Myocyte (in vitro differentiated cells): Measurements from ENCODE around the gene EIF1. TPM values are rescaled to one million over a fixed set of nuclear protein-coding genes. Genes with fewer than 3 reads are reported as not detected.
"Not testable (repeated sequence)": the region's sequence is repeated elsewhere in the genome, so short reads cannot be mapped to it uniquely, and the experiment has no call there.

Experiments used
- DNase-seq: peaks from one replicate; pipeline ENCODE4 v3.0.0-alpha.2; 2012; ENCODE audit warnings: low read depth
- total RNA-seq: library from RNA; depleted of rRNA; stranded (reverse); fragments of >200 nt; gene quantifications from 2 replicates; pipeline ENCODE4 v1.2.3, GENCODE V29; 2014

The EIF1 gene
- total RNA-seq, 1 donor from 2014 or later, result 112 TPM

DNA sequence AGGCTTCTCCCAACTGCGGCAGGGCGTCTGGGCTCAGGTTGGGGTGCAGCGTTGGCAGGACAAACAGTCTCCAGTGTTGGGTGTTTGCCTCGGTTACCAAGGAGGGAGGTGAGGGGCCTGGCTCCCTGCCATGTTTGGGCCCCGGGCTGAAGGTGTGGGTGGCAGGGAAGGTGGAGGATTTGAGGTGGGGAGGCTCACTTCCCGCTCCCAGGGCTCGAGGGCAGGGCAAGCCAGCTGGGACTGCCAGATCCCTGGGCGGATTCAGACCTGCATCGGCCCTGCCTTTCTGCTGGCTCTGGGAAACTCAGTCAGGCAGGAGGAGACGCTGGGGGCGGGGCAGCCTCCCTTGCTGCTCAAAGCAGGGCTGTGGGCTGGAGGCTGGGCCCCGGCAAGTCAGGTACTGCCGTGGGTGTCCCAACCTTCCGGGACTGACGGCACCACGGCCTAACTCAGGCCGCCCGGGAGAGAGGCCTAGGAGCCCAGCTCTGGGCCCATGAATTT is 33.0 kb upstream of the EIF1 start:
- DNase-seq, result no peak

DNA sequence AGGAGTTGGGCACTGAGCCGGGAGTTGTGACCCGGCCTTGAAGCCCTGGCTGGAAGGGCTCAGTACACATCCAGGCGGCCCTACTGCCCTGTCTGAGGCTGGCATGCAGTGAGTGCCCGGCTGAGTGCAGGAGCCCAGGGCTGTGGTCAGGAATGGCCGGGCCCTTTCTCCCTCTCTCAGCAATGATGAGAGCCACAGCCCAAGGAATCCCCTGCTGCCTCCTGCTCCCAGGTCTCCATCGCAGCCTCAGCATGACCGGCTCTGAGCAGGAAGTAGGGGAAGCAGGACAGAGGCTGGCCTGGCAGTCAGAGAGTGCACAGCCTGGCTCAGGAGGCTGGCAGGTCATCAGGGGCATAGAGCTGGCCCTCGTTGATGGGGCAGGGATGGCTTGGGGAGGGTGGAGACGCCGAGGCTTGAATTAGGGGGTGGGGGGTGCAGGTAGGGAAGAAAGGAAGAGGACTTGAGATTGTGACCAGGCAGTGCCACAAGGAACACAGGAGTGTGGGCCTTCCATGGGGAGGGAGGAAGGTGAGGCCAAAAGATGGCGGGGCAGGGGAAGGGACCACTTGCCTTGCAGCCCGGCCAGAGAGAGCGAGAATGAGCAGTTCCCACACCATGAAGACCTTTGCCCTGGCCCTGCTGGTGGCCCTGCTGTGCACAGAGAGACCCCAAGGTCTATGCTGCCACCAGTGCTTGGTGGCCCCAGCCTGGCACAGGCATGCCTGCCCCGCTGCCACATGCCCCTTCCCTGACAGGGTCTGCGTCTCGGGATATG is 32.2 kb upstream of the EIF1 start:
- no peak for DNase-seq

DNA sequence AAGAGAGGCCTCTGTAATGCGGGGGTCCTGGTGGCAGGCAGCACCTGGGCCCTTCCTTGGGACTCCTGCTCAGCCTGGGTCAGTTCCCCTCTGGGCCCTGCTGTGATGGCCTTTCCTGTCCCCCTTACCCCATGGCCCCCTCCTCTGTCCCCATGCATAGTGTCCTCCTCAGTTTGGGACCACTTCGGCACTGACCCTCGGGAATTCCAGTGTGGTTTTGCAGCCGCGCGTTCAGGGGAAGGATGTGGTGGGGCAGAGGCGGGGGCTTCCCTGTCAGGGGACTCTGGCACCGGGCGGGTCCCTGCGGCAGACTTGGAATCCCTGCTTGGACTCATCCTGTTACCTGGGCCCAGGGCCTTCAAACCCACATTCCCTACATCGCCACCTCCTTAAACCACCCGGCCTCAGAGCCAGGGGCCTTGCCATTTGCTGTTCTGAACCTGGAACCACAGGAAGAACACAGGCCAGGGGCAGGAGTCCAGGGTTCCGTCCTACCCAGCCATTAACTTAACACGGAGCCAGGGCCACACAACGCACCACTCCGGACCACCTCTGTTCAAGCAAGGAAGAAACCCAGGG is 31.4 kb upstream of the EIF1 start:
- DNase-seq, result no peak

DNA sequence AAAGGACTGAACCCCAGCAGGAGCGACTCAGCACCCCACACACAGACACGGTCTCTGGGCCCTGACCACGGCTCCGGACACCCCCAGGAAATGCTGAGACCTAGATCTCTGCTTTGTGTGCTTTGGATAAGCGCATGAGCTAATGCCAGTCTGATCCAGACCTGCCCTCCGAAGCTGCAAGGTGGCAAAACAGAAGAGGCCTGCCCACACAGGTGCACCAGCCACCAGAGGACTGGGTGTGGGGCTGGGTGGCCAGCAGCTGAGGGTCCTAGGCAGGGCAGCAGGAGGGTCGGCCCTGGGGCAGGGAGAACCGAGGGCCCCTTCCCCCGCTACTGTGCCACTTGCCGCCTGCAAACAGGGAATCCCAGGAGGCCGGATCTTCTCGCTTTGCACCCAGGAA is 30.7 kb upstream of the EIF1 start:
- DNase-seq, result no peak

DNA sequence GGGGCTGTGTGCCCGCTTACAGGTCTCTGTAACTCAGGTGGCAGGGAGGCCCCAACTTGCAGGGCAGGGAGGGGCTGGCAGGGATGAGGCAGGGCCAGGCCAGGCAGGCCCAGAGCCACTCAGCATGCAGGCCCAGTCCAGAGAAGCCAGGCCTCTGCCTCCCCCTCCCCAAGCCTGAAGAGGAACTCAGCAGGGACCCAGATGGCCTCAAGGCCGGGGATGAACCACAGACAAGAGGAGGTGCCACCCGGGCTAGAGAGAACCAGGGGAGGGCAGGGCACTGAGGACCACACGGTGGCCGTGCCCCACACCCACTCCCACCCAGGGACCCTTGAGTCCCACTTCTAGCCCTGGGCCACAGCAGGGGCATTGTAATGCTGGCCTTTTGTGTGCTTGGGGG is 29.8 kb upstream of the EIF1 start:
- DNase-seq, result no peak

DNA sequence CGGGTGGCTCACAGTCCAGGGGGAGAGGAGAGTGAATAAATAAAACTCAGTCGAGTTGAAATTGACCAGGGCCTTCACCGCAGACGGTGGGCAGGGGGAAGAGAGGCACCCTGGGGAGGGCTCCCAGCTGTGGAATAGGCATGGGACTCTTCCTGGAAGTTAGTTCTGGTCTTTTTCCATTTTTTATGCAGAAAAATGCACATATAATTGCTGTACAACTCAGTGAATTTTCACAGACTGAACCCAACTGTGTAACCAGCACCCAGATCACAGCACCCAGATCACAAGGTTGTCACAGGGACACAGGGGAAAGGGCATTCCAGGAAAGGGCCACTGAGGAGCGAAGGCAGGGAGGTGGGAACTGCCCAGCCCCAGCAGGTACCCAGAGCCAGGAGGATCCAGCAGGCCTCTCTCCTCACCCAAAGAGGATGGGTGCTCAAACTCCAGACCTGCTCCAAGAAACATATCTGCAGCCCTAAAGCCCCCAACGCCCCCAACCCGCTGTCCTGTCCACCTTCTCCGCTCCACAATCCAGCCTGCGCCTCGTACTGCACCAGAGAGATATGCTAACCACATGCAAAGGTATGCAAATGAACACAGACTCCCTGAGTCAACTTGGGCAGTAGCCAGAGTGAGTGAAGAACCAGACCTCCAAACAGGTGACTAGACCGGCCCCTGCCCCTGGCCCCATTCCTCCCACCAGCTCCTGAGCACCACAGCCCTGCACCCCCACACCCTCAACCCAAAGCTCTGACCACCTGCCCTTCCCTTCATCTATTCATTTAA is 29.1 kb upstream of the EIF1 start:
- no peak for DNase-seq

DNA sequence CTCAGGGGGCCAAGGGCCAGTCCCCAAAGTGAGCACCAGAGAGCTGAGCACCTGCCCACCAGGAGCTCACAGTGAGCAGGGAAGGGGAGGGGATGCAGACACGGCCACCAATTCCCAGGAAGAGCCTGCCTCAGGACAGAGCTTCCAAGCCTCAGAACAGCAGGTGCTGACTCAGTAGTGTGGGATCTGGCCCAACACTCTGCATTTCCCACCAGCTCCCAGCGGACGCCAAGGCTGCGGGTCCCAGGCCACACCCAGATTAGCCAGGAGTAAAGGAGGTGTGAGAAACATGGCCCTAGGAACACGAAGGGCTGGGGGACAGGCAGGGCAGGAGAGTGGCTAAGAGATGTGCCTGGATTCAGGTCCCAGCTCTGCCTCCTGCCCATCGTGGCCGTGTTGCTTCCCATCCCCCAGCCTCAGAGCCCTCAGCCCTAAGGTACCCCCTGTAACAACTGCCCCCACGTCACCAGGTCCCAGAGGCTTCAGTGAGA is 28.4 kb upstream of the EIF1 start:
- peak; percentile 77 for DNase-seq

DNA sequence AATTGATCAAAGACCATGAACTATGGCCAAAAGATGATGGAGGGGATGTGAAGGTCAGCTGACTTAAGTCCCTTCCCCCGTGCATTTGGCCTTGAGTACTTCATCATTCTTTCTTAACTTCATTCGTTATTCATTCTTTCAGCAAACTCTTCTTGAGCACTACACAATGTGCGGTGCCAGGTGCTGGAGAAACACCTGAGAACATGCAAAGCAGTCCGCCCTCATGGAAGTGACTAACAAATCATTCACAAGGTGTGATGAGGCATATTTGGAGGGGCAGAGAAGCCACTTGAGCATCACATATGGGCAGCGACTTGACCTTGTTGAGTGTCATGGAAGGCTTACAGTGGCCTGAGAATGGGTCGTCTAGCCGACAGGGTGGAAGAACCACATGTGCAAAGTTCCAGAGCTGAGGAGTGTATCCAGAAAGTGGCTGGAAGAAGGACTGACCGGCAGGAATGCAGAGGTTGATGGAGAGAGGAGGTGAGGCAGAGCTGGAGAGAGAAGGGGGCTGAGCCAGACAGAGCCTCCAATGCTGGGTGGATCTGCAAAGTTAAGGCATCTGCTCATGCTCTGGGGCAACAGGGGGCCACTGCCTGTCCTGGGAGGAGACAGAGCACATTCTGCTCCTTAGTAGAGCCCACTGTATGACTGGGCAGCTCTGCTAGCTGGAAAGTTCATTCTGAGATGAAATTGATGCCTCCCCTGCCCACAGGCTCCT is 25.1 kb upstream of the EIF1 start:
- DNase-seq, result no peak

DNA sequence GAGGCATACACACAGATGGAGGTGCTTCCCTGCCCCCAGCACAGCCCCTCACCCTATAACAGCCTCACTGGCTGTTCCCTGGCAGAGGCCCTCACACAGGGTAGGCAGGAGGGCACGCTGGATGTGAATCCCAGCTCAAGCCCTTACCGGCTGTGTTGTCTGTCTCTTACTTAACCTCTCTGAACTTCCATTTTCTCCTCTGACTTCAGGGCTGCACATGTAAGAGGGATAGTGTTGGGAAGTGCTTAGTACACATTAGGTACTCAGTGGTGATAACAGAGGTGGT is 24.6 kb upstream of the EIF1 start:
- DNase-seq, result no peak

DNA sequence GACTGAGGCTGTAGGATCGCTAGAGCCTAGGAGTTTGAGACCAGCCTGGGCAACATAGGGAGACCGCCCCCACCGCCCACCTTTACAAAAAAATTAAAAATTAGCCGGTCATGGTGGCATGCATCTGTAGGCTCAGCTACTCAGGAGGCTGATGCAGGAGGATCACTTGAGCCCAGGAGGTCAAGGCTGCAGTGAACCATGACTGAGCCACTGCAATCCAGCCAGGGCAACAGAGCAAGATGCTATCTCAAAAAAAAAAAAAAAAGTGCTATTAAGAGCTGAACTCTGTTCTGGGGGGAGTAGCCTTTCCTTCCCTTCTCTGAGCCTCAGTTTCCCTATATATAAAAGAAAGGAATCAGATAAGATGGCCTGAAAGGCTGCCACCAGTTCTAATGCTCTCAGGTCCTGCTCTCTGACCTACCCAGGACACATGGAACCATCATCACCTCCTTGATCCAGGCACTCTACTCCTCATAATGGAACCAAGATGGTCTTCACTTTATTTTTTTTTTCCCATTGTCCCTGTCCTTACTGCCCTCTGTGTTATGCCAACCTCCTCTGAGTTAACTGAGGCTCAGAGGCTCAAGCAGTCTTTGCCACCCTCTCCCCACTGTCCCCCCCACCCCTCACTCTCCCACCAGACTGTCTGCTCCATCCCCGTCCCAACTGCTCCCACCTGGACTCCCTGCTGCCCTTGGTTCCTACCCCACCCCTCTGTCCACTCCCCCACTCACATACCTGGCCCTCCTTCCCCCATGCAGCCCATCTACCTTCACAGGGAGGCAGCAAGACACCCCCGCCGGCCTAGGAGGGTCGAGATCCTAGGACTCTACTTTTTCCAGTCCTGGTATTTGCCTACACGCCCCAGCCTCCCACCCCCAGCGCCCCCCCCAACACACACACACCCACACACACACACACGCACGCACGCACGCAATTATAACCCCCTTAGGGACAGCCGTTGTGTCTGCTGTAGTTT is 23.8 kb upstream of the EIF1 start:
- no peak for DNase-seq

DNA sequence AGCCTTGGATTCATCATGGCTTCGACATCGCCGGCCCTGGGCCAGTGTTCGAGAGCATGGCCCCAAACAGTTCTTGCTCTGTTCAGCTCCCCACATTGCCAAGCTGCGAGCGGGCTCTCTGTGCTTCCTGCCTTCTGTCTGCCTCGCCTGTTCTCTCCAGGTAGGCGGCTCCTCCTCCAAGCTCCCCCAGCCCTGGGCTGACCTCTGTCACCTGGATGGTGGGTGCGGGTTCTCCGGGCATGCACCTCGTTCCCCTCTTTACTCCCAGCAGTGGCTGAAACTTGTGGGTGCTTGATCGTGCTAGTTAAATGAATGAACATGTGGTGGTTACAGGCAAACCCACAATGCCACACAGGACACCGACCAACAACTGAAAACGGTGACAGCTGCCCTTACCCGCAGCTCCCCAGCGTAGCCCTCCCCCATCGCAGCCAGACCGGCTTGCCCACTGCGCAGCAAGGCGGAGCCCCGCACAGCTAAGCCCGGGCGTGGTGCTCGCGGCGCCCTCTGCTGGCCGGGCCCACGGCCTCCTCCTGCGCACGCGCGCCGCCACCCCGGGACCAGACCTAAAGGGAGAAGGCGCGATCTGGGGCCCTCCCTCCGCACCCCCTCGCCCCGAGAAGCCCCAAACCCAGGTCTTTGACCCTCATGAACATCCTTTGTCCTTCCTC is 23.0 kb upstream of the EIF1 start:
- DNase-seq, result peak; percentile 93

DNA sequence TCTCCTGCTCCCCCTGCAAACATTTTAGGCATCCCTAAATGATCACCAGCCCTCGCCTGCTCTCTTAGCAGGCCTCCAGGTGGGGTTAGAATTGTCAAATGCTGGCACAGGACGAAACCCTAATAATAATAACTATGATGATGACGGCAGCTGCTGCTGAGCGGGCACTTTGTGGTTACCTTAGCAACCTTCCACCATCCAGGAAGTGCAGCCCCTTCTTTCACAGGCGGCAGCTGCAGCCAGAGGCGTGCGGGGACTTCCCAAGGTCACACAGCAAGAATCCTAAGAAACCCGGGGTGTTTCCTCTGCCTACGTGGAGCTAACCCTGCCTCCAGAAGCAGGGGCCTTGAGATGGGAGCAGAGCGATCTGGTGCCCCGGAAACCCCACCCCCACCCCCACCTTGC is 22.4 kb upstream of the EIF1 start:
- DNase-seq, result peak; percentile 74

DNA sequence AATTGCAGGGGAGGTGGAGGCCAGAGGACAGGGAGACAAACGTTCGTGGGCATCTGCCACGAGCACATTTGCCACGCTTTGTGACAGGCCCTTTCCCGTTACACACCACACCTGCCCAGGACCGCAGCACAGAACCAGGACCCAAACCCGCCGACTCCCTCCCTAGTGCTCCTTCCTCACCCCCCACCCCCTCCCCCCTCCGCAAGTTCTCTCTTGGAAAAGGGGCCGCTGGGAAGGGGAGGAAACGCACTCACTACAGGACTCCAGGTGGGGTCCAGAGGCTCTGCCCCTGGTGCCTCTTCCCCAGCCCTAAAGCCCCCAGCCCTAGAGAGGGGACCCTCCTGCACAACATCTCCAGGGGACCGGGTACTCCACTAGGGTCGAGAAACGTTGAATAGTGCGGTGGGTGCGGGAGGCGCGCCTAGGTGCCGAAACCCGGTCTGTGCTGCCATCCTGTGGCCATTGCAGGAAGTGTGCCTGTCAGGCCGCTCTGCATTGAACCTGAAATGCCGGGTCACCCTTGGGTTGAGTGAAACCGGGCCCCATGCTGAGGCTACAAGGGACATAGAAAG is 21.9 kb upstream of the EIF1 start:
- DNase-seq, result peak; percentile 76

DNA sequence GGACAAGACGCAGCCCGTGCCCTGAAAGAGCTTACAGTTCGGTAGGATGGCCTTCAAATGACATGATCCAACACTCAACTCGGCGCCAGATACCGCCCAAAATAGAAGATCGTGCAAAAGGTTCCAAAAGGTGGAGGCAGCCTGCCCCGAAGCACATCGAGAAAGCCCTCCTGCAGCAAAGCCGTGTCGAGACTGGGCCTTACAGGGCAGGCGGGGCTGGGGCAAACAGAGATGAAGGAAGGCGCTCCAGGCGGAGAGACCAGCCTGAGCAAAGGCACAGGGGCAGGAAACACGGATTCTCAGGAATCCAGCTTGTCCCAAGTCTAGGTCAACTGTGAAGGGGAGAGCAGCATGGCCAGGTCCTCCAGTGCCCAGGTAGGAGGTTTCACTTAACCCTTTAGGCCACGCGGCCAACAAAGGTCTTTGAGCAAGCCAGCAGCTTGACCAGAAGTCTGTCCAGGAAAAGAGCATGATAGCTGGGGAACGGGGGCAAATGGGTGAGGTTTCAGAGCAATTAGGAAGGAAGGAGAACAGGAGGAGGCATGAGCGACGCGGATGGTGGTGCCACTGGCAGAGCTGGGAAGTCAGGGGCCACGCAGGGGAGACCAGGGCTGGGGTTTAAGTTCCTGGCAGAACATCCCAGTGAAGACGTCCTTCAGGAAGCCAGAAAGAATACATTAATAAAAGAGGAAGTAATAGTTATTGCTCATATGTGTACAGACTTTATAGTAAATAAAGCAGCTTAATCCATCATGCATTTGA is 21.2 kb upstream of the EIF1 start:
- DNase-seq, result no peak

DNA sequence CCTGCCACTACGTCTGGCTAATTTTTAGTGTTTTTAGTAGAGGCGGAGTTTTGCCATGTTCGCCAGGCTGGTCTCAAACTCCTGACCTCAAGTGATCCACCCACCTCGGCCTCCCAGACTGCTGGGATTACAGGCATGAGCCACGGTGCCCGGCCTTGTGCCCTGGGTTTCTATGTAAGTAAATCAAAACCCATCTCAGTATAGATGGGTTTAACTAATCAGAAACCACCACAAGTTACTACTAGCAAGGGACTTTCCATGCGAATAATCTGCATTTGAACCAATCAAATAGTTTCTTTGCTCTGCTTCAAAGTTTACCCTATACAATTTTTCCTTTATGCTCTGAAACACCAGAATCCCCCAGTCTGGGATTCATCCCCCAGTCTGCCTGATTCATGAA is 16.5 kb upstream of the EIF1 start:
- DNase-seq, result no peak

DNA sequence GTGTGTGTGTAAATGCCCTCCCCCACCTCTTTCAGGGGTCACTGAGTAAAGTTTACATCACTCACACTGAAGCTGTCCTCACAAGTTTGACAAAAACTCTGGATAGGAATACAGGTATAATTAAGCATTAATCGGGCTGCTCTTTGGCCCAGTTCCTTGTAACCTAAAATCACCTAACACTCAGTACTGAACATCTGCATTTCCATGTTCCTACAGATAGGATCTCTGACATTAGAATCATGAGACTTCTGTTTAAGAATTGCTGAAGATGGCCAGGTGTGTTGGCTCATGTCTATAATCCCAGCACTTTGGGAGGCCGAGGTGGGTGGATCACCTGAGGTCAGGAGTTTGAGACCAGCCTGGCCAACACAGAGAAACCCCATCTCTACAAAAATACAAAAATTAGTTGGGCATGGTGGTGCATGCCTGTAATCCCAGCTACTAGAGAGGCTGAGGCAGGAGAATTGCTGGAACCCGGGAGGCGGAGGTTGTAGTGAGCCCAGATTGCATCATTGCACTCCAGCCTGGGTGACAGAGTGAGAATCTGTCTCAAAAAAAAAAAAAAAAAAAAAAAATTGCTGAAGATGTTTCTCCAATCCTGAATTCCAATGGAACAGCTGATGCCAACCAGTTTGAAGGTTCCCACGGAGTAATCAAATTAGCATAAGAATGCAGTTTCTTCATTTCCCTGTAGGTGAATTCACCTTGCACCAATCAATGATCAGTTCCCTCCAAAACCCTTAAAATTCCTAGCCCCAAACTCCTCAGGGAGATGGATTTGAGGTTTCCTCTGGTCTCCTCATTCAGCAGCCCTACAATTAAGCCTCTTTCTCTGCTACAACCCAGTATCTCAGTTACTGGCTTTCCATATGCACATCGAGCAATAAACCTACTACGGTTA is 13.3 kb upstream of the EIF1 start:
- DNase-seq, result not testable (repeated sequence)

DNA sequence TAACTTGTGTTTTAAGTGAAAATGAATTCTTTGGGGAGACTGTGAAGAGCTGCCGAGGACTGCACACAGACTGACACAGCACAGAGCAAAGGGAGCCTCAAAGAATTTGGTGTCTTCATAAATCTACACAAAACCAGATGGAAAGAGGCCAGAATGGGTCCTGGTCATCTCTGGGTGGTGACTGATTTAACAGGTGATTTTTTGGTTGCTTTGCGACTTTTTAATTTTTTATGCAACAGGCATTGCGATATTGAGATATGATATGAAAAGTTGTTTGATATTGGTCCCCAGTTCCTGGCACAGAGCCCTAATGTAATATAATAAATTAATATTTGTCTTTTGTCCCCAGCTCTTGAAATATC is 12.6 kb upstream of the EIF1 start:
- no peak for DNase-seq

DNA sequence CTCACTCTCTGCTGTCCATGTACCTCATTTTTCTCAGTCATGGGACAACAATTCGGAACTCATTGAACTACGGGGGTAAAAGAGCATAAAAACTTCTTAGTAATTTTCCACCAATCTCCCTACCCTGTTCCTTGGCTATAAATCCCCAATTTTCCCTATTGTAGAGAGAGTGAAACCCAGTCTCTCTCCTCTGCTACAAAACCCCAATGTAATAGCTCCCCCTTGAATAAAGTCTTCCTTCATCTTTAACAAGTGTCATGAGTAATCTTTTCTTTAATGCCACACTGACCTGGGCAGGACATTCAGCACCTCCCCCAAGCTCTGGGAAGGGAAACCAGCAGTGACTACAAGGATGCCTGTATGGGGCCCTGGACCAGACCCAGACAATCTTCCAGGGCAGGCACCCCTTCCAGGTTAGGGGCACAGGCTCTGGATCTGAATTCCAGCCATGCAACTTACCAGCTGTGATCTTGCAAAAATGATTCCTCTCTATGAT is 10.2 kb upstream of the EIF1 start:
- DNase-seq, result no peak
